ENCODE results near the gene CGRRF1. TPM values are rescaled to one million over a fixed set of nuclear protein-coding genes. Genes with fewer than 3 reads are reported as not detected.

Gene CGRRF1
- total and polyA plus RNA-seq, 9 donors = 17.9 to 36.7 (median 21.4) TPM

- no peaks in the 10 kb centered on the region for H3K9me3 ChIP-seq
- TF ChIP-seq EP300 (IDR thresholded peaks at IDR 0.05) = no peak
- no peak for TF ChIP-seq POLR2A (IDR thresholded peaks at IDR 0.05)
- TF ChIP-seq, protein P1, sequence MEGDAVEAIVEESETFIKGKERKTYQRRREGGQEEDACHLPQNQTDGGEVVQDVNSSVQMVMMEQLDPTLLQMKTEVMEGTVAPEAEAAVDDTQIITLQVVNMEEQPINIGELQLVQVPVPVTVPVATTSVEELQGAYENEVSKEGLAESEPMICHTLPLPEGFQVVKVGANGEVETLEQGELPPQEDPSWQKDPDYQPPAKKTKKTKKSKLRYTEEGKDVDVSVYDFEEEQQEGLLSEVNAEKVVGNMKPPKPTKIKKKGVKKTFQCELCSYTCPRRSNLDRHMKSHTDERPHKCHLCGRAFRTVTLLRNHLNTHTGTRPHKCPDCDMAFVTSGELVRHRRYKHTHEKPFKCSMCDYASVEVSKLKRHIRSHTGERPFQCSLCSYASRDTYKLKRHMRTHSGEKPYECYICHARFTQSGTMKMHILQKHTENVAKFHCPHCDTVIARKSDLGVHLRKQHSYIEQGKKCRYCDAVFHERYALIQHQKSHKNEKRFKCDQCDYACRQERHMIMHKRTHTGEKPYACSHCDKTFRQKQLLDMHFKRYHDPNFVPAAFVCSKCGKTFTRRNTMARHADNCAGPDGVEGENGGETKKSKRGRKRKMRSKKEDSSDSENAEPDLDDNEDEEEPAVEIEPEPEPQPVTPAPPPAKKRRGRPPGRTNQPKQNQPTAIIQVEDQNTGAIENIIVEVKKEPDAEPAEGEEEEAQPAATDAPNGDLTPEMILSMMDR (IDR thresholded peaks at IDR 0.05) = no peak
- peak overlapping the region; percentile 61 for H3K4me3 ChIP-seq
- no peaks in the 10 kb centered on the region for H3K27me3 ChIP-seq
- intact Hi-C loops (cut with DNase I) = loop anchor here in 3 of 4 donors (2.0 to 5.0 kb wide), 4 partner anchors 119 to 484 kb away; partner anchors contain the start of gene MAPK1IP1L (in 1 of the 3)
- DNase-seq = peak; percentile 50 to 71 (median 68)
- 0 to 1% (median 1%) methylated on average over 59 to 70 of the region's 70 CpGs for WGBS, 3 donors
- H3K27ac ChIP-seq = peak overlapping the region; percentile 96 to 100
- H3K36me3 ChIP-seq = no peaks in the 10 kb centered on the region
- H3K4me1 ChIP-seq (ENCODE audit: insufficient read depth) = peaks cover 2% of the 10 kb centered on the region
These were observed 58.2 kb downstream of the CGRRF1 start for GRCh38 chr14:54567639-54568561.

GRCh38 chr14:54568821-54569595, 59.3 kb downstream of the CGRRF1 start:
- Histone ChIP-seq H3K36me3 (no peaks in the 10 kb centered on the region), H3K4me3 (peak overlapping the region; percentile 14), H3K9me3 (no peaks in the 10 kb centered on the region), H3K4me1 (ENCODE audit: insufficient read depth) (peaks cover 2% of the 10 kb centered on the region), H3K27me3 (no peaks in the 10 kb centered on the region), H3K27ac (no peak overlapping the region)
- DNase-seq = no peak
- WGBS, 3 donors = 51 to 64% (median 56%) methylated on average over 13 of the region's 13 CpGs
- intact Hi-C loops (cut with DNase I) = loop anchor here in 3 of 4 donors (5.0 kb wide), 3 partner anchors 123 to 483 kb away; partner anchors contain the start of gene MAPK1IP1L (in 1 of the 3)
- TF ChIP-seq POLR2A (IDR thresholded peaks at IDR 0.05) (no peak), EP300 (IDR thresholded peaks at IDR 0.05) (no peak)
- TF ChIP-seq, protein P1 (IDR thresholded peaks at IDR 0.05) = no peak

- TF ChIP-seq, protein P1 (IDR thresholded peaks at IDR 0.05) = no peak
- TF ChIP-seq EP300 (IDR thresholded peaks at IDR 0.05) = no peak
- TF ChIP-seq POLR2A (IDR thresholded peaks at IDR 0.05) = no peak
- no peaks in the 10 kb centered on the region for H3K36me3 ChIP-seq
- no peaks in the 10 kb centered on the region for H3K27me3 ChIP-seq
- WGBS, 3 donors = 83 to 87% (median 85%) methylated on average over 5 of the region's 5 CpGs
- DNase-seq = no peak
- no peak overlapping the region for H3K27ac ChIP-seq
- H3K9me3 ChIP-seq = no peaks in the 10 kb centered on the region
- H3K4me3 ChIP-seq = no peak overlapping the region
- peaks cover 2% of the 10 kb centered on the region for H3K4me1 ChIP-seq (ENCODE audit: insufficient read depth)
- intact Hi-C loops (cut with DNase I) = loop anchor here in 1 of 4 donors (10.0 kb wide), 1 partner anchor 65 kb away; no protein-coding TSS in a partner anchor
These were observed 60.3 kb downstream of the CGRRF1 start for GRCh38 chr14:54570047-54570446.

All from ovary (tissue), 9 donors.